AG09309 (cell line): ENCODE results near the gene GBP4.
"Not testable (repeated sequence)": the region's sequence is repeated elsewhere in the genome, so short reads cannot be mapped to it uniquely, and the experiment has no call there.

Experiments
- DNase-seq: peaks from one replicate; pipeline ENCODE4 v3.0.0-alpha.2; 2010; ENCODE audit warnings: low read depth
- H3K4me3 ChIP-seq: 2 replicates; pipeline ENCODE4 v1.5.1; 2011; ENCODE audit warnings: mild to moderate bottlenecking, low read depth, low read length, moderate library complexity; ENCODE audit not compliant: control insufficient read depth
- CTCF ChIP-seq: IDR thresholded peaks from 2 replicates; pipeline ENCODE4 v1.5.1; 2011; ENCODE audit warnings: mild to moderate bottlenecking, low read depth, low read length, inconsistent platforms; ENCODE audit not compliant: insufficient read depth, control insufficient read depth; ENCODE audit errors: missing control alignments

Gene GBP4

GRCh38 chr1:89198491-89199072 is at the start of gene GBP4:
Gene GBP4 (minus strand): TSS chr1:89198942. CDS start chr1:89198834, 108 bp downstream.
- peak within 1 kb of the TSS; percentile 38 for H3K4me3 ChIP-seq
- no peak for TF ChIP-seq CTCF
- peak; percentile 8 for DNase-seq

GRCh38 chr1:89243046-89243445 is 44.3 kb upstream of the GBP4 start:
- no peak for TF ChIP-seq CTCF
- no peak for DNase-seq
- H3K4me3 ChIP-seq: no peak overlapping the region

GRCh38 chr1:89221341-89221740 is 22.6 kb upstream of the GBP4 start:
- no peak for DNase-seq
- H3K4me3 ChIP-seq: no peak overlapping the region
- TF ChIP-seq CTCF: no peak

- not testable (repeated sequence) for H3K4me3 ChIP-seq, DNase-seq
Measured at GRCh38 chr1:89219851-89220250, 21.1 kb upstream of the GBP4 start.

GRCh38 chr1:89218941-89219340 is 20.2 kb upstream of the GBP4 start:
- H3K4me3 ChIP-seq, DNase-seq: not testable (repeated sequence)

- no peak for DNase-seq
- TF ChIP-seq CTCF: no peak
Measured at GRCh38 chr1:89213347-89213746, 14.6 kb upstream of the GBP4 start.

GRCh38 chr1:89211035-89211634 is 12.4 kb upstream of the GBP4 start:
- TF ChIP-seq CTCF: no peak
- DNase-seq: no peak
- no peak overlapping the region for H3K4me3 ChIP-seq

More at GRCh38 chr1:89213347-89213746, 14.6 kb upstream of the GBP4 start:
- no peak overlapping the region for H3K4me3 ChIP-seq

- no peak for TF ChIP-seq CTCF
- no peak for DNase-seq
- H3K4me3 ChIP-seq: no peak overlapping the region
Measured at GRCh38 chr1:89206373-89206772, 7.6 kb upstream of the GBP4 start.
